C4-2B (cell line): ENCODE measurements around the gene KISS1R.

Source experiments
- ZFX ChIP-seq: fragments of 450-650 bp; IDR thresholded peaks from 2 replicates; pipeline ENCODE4 v1.6.1; 2017
- TF ChIP-seq, protein P1 (sequence below): fragments of 450-650 bp; conservative IDR thresholded peaks from 2 replicates; pipeline ENCODE4 v1.5.1; 2017; ENCODE audit warnings: mild to moderate bottlenecking

DNA sequence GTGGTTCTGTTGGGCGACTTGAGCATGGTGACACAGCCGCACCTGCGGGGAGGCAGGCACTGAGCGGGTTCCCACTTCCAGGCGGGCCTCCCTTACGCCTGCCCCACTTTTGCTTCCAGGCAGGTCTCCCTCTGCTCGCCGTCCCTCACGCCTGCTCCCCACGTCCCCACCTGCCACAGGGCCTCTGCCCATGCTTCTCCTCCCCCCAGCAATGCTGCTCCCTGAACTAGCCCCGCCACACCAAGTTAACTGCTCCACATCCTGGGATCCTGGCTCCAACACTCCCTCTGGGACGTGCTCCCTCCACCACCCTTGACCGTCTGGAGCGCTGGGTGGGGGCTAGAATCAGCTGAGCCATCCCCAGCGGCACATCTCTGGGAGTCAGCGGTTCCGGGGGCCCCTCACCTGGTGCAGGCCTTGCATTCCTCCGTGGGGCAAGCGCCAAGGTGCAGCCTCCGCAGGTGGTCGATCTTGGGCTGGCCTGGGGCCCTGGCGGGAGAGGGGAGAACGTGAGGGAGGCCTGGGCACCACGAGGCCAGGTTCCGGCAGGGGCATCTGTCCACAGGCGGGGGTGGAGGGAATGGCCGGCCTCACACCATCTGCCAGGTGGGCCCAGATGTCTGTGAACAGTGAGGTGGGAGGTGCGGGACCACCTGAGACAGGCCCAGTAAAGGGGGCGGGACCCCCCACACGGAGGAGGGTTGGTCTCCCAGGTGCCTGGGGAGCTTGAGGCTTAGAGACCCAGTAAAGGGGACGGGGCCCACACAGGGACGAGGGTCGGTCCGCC lies 48.5 kb upstream of the KISS1R start:
- TF ChIP-seq, protein P1, sequence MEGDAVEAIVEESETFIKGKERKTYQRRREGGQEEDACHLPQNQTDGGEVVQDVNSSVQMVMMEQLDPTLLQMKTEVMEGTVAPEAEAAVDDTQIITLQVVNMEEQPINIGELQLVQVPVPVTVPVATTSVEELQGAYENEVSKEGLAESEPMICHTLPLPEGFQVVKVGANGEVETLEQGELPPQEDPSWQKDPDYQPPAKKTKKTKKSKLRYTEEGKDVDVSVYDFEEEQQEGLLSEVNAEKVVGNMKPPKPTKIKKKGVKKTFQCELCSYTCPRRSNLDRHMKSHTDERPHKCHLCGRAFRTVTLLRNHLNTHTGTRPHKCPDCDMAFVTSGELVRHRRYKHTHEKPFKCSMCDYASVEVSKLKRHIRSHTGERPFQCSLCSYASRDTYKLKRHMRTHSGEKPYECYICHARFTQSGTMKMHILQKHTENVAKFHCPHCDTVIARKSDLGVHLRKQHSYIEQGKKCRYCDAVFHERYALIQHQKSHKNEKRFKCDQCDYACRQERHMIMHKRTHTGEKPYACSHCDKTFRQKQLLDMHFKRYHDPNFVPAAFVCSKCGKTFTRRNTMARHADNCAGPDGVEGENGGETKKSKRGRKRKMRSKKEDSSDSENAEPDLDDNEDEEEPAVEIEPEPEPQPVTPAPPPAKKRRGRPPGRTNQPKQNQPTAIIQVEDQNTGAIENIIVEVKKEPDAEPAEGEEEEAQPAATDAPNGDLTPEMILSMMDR: no peak
- TF ChIP-seq ZFX: no peak
